GM12878 (cell line): ENCODE measurements around the gene ABHD14A. TPM values are rescaled to one million over a fixed set of nuclear protein-coding genes. Genes with fewer than 3 reads are reported as not detected.

ENCODE experiments used
- ATF7 ChIP-seq: fragments of 450-650 bp; IDR thresholded peaks from 2 replicates; pipeline ENCODE4 v1.6.1; 2016; ENCODE audit warnings: low read depth, mild to moderate bottlenecking
- BACH1 ChIP-seq: fragments of 450-650 bp; IDR thresholded peaks from 2 replicates; pipeline ENCODE4 v1.6.1; 2017; ENCODE audit warnings: mild to moderate bottlenecking, borderline replicate concordance
- BHLHE40 ChIP-seq, 2 experiments: fragments of 450-650 bp in 1 of 2; IDR thresholded peaks; 2 replicates each; pipeline ENCODE4 v1.6.1; 2011 to 2017; ENCODE audit warnings: low read depth in 2 of 2, borderline replicate concordance in 1 of 2, improper control_type of control experiment in 1 of 2, low read length in 1 of 2, mild to moderate bottlenecking in 1 of 2
- BRCA1 ChIP-seq: IDR thresholded peaks from 2 replicates; pipeline ENCODE4 v1.6.1; 2011; ENCODE audit warnings: low read depth, low read length, improper control_type of control experiment
- GABPA ChIP-seq: IDR thresholded peaks from 2 replicates; pipeline ENCODE4 v1.6.1; 2014; ENCODE audit warnings: antibody characterized with exemption, low read depth, mild to moderate bottlenecking, inconsistent platforms
- GATAD2B ChIP-seq: fragments of 450-650 bp; conservative IDR thresholded peaks from 2 replicates; pipeline ENCODE4 v1.6.1; 2017; ENCODE audit warnings: low read depth, mild to moderate bottlenecking, moderate library complexity
- HDGF ChIP-seq: fragments of 450-650 bp; IDR thresholded peaks from 2 replicates; pipeline ENCODE4 v1.6.1; 2016; ENCODE audit warnings: antibody characterized with exemption
- MEF2A ChIP-seq: IDR thresholded peaks from 2 replicates; pipeline ENCODE4 v1.6.1; 2011; ENCODE audit warnings: low read depth, mild to moderate bottlenecking, low read length, moderate library complexity; ENCODE audit not compliant: insufficient read depth
- MTA2 ChIP-seq: fragments of 450-650 bp; IDR thresholded peaks from 2 replicates; pipeline ENCODE4 v1.6.1; 2016; ENCODE audit warnings: low read depth, mild to moderate bottlenecking, moderate library complexity
- NBN ChIP-seq: fragments of 450-650 bp; IDR thresholded peaks from 2 replicates; pipeline ENCODE4 v1.6.1; 2016
- NFYB ChIP-seq: IDR thresholded peaks from 2 replicates; pipeline ENCODE4 v1.6.1; 2011; ENCODE audit warnings: low read depth, mild to moderate bottlenecking, low read length, improper control_type of control experiment, moderate library complexity; ENCODE audit not compliant: insufficient read depth
- PML ChIP-seq: IDR thresholded peaks from 2 replicates; pipeline ENCODE4 v1.6.1; 2012; ENCODE audit warnings: low read length, inconsistent platforms
- SIN3A ChIP-seq: IDR thresholded peaks from 2 replicates; pipeline ENCODE4 v1.6.1; 2012; ENCODE audit warnings: low read depth, low read length, improper control_type of control experiment
- SMARCA5 ChIP-seq: fragments of 450-650 bp; IDR thresholded peaks from 2 replicates; pipeline ENCODE4 v1.6.1; 2017; ENCODE audit warnings: mild to moderate bottlenecking
- TCF3 ChIP-seq: IDR thresholded peaks from 2 replicates; pipeline ENCODE4 v1.6.1; 2012; ENCODE audit warnings: low read depth, mild to moderate bottlenecking, low read length, borderline replicate concordance; ENCODE audit not compliant: insufficient read depth
- ZNF24 ChIP-seq: fragments of 450-650 bp; IDR thresholded peaks from 2 replicates; pipeline ENCODE4 v1.6.1; 2017; ENCODE audit warnings: antibody characterized with exemption, mild to moderate bottlenecking
- polyA plus RNA-seq, 11 experiments: library from polyadenylated mRNA; depleted of rRNA in 4 of 11; unstranded in 6 of 11; stranded (reverse) in 5 of 11; fragments of >200 nt; fragmentation: Nextera tagmentation in 4 of 11; fragmentation: Illumina TruSeq in 1 of 11; extraction: Ambion mirVana in 4 of 11; extraction: Trizol in 1 of 11; gene quantifications; 1 replicate in 1 of 11; 2 replicates in 10 of 11; pipeline versions ENCODE4 v1.2.1 to v1.2.3, GENCODE V29; 2011 to 2016; ENCODE audit warnings: inconsistent platforms in 2 of 11, missing spikeins in 2 of 11, low read depth in 1 of 11
- total RNA-seq, 4 experiments: library from RNA; depleted of rRNA in 3 of 4; stranded (reverse); fragments of >200 nt in 3 of 4; fragmentation: Illumina TruSeq in 1 of 4; extraction: Trizol in 1 of 4; gene quantifications; 2 replicates each; pipeline versions ENCODE4 v1.2.1 to v1.2.3, GENCODE V29; 2013 to 2021
- TF ChIP-seq, protein P1 (sequence below): fragments of 450-650 bp; formaldehyde crosslinking; IDR thresholded peaks from 2 replicates; pipeline ENCODE4 v1.4.0; 2020; ENCODE audit warnings: mild to moderate bottlenecking, moderate library complexity
- TF ChIP-seq, protein P2 (sequence below): fragments of 450-650 bp; IDR thresholded peaks from 2 replicates; pipeline ENCODE4 v1.6.1; 2017; ENCODE audit warnings: mild to moderate bottlenecking, moderate library complexity
- TF ChIP-seq, protein P3 (sequence below): fragments of 450-650 bp; IDR thresholded peaks from 2 replicates; pipeline ENCODE4 v1.6.1; 2018; ENCODE audit warnings: borderline replicate concordance, mild to moderate bottlenecking; ENCODE audit not compliant: partially characterized antibody
- TF ChIP-seq, protein P4 (sequence below): fragments of 450-650 bp; IDR thresholded peaks from 2 replicates; pipeline ENCODE4 v1.6.1; 2014; ENCODE audit warnings: mild to moderate bottlenecking

ABHD14A gene
- total and polyA plus RNA-seq, 10 of the 15 experiments (the other 5 are each of a cell fraction or from before 2014, with no cell fraction given), result 1.2 to 27.0 (median 7.9) TPM

DNA sequence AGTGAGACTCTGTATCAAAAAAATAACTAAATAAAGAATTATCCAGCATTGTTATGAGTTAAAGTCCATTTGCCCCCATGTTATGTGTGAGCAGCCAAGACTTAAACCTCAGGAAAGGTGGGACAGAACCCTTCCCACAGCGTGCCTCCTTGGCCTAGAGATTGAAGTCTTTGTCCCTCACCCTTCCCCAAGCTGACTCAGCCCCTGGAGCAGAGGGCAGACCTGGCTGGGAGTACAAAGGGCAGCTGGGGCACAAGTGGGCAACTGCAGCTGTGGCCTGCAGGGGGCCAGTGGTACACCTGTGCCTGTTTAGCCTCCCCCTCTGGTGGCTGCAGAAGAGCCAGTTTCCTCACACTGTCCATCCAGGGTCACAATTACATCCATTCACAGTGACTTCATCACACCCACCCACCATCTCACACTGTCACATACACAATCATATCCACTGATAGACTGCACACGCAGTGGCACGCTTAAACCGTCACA, 7.5 kb downstream of the ABHD14A start (continued):
- TF ChIP-seq PML (no peak), ZNF24 (no peak), SIN3A (0 out of 2 replicates have a peak, but pooled peaks have one; percentile 4), BRCA1 (no peak), BACH1 (peak; percentile 62; the same call in 1 of the 2 replicates), ATF7 (peak; percentile 36), NFYB (no peak), NBN (peak; percentile 78), GATAD2B (peak; percentile 26; the same call in 1 of the 2 replicates), GABPA (no peak), HDGF (peak; percentile 95; the same call in 1 of the 2 replicates), MTA2 (peak; percentile 59), MEF2A (no peak), BHLHE40 (IDR thresholded peaks at IDR 0.05; ENCODE audit: borderline replicate concordance in 1 of 2, low read depth in 2 of 2, low read length in 1 of 2) (peak; percentile 46 to 65; a peak in 3 of 4 replicates), SMARCA5 (peak; percentile 83; the same call in 1 of the 2 replicates), TCF3 (peak; percentile 56; the same call in 1 of the 2 replicates)
- TF ChIP-seq, protein P1, sequence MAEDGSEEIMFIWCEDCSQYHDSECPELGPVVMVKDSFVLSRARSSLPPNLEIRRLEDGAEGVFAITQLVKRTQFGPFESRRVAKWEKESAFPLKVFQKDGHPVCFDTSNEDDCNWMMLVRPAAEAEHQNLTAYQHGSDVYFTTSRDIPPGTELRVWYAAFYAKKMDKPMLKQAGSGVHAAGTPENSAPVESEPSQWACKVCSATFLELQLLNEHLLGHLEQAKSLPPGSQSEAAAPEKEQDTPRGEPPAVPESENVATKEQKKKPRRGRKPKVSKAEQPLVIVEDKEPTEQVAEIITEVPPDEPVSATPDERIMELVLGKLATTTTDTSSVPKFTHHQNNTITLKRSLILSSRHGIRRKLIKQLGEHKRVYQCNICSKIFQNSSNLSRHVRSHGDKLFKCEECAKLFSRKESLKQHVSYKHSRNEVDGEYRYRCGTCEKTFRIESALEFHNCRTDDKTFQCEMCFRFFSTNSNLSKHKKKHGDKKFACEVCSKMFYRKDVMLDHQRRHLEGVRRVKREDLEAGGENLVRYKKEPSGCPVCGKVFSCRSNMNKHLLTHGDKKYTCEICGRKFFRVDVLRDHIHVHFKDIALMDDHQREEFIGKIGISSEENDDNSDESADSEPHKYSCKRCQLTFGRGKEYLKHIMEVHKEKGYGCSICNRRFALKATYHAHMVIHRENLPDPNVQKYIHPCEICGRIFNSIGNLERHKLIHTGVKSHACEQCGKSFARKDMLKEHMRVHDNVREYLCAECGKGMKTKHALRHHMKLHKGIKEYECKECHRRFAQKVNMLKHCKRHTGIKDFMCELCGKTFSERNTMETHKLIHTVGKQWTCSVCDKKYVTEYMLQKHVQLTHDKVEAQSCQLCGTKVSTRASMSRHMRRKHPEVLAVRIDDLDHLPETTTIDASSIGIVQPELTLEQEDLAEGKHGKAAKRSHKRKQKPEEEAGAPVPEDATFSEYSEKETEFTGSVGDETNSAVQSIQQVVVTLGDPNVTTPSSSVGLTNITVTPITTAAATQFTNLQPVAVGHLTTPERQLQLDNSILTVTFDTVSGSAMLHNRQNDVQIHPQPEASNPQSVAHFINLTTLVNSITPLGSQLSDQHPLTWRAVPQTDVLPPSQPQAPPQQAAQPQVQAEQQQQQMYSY (CRISPR knock-in tag), result no peak
- TF ChIP-seq, protein P2, sequence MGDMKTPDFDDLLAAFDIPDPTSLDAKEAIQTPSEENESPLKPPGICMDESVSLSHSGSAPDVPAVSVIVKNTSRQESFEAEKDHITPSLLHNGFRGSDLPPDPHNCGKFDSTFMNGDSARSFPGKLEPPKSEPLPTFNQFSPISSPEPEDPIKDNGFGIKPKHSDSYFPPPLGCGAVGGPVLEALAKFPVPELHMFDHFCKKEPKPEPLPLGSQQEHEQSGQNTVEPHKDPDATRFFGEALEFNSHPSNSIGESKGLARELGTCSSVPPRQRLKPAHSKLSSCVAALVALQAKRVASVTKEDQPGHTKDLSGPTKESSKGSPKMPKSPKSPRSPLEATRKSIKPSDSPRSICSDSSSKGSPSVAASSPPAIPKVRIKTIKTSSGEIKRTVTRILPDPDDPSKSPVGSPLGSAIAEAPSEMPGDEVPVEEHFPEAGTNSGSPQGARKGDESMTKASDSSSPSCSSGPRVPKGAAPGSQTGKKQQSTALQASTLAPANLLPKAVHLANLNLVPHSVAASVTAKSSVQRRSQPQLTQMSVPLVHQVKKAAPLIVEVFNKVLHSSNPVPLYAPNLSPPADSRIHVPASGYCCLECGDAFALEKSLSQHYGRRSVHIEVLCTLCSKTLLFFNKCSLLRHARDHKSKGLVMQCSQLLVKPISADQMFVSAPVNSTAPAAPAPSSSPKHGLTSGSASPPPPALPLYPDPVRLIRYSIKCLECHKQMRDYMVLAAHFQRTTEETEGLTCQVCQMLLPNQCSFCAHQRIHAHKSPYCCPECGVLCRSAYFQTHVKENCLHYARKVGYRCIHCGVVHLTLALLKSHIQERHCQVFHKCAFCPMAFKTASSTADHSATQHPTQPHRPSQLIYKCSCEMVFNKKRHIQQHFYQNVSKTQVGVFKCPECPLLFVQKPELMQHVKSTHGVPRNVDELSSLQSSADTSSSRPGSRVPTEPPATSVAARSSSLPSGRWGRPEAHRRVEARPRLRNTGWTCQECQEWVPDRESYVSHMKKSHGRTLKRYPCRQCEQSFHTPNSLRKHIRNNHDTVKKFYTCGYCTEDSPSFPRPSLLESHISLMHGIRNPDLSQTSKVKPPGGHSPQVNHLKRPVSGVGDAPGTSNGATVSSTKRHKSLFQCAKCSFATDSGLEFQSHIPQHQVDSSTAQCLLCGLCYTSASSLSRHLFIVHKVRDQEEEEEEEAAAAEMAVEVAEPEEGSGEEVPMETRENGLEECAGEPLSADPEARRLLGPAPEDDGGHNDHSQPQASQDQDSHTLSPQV, result no peak
- TF ChIP-seq, protein P3, sequence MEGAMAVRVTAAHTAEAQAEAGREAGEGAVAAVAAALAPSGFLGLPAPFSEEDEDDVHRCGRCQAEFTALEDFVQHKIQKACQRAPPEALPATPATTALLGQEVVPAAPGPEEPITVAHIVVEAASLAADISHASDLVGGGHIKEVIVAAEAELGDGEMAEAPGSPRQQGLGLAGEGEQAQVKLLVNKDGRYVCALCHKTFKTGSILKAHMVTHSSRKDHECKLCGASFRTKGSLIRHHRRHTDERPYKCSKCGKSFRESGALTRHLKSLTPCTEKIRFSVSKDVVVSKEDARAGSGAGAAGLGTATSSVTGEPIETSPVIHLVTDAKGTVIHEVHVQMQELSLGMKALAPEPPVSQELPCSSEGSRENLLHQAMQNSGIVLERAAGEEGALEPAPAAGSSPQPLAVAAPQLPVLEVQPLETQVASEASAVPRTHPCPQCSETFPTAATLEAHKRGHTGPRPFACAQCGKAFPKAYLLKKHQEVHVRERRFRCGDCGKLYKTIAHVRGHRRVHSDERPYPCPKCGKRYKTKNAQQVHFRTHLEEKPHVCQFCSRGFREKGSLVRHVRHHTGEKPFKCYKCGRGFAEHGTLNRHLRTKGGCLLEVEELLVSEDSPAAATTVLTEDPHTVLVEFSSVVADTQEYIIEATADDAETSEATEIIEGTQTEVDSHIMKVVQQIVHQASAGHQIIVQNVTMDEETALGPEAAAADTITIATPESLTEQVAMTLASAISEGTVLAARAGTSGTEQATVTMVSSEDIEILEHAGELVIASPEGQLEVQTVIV, result no peak
- TF ChIP-seq, protein P4, sequence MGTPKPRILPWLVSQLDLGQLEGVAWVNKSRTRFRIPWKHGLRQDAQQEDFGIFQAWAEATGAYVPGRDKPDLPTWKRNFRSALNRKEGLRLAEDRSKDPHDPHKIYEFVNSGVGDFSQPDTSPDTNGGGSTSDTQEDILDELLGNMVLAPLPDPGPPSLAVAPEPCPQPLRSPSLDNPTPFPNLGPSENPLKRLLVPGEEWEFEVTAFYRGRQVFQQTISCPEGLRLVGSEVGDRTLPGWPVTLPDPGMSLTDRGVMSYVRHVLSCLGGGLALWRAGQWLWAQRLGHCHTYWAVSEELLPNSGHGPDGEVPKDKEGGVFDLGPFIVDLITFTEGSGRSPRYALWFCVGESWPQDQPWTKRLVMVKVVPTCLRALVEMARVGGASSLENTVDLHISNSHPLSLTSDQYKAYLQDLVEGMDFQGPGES, result no peak
